SJSA1 (cell line): Measurements from ENCODE around the gene DEPDC5. TPM values are rescaled to one million over a fixed set of nuclear protein-coding genes. Genes with fewer than 3 reads are reported as not detected.
A peak's percentile ranks its signal among the peaks of the same experiment; 100 is the strongest.

ENCODE experiments used
- DNase-seq, 2 experiments: peaks; one replicate each; pipeline ENCODE4 v3.0.0-alpha.2; 2015 to 2020; ENCODE audit warnings: low spot score in 2 of 2, low read depth in 1 of 2
- H3K27ac ChIP-seq: fragments of 250-450 bp; sonication (Bioruptor Pico); 2 replicates; pipeline ENCODE4 v1.5.1; 2020; ENCODE audit warnings: mild to moderate bottlenecking, moderate library complexity
- H3K27me3 ChIP-seq: fragments of 250-450 bp; sonication (Bioruptor Pico); replicated peaks from 2 replicates; pipeline ENCODE4 v1.5.1; 2020; ENCODE audit warnings: mild to moderate bottlenecking, moderate library complexity
- H3K36me3 ChIP-seq: fragments of 250-450 bp; sonication (Bioruptor Pico); 2 replicates; pipeline ENCODE4 v1.5.1; 2020; ENCODE audit warnings: mild to moderate bottlenecking
- H3K4me1 ChIP-seq: fragments of 250-450 bp; sonication (Bioruptor Pico); replicated peaks from 2 replicates; pipeline ENCODE4 v1.6.1; 2021; ENCODE audit warnings: mild to moderate bottlenecking
- H3K4me3 ChIP-seq: fragments of 250-450 bp; sonication (Bioruptor Pico); 2 replicates; pipeline ENCODE4 v1.5.1; 2020; ENCODE audit warnings: mild to moderate bottlenecking
- H3K9me3 ChIP-seq: fragments of 250-450 bp; sonication (Bioruptor Pico); replicated peaks from 2 replicates; pipeline ENCODE4 v1.5.1; 2020; ENCODE audit warnings: mild to moderate bottlenecking
- total RNA-seq: library from RNA; depleted of rRNA; stranded (reverse); fragments of >200 nt; shearing (Covaris generic); gene quantifications from 2 replicates; pipeline ENCODE4 v1.2.3, GENCODE V29; 2014

DEPDC5 gene
- total RNA-seq, 1 experiment from 2014 or later, result 11.9 TPM

DNA sequence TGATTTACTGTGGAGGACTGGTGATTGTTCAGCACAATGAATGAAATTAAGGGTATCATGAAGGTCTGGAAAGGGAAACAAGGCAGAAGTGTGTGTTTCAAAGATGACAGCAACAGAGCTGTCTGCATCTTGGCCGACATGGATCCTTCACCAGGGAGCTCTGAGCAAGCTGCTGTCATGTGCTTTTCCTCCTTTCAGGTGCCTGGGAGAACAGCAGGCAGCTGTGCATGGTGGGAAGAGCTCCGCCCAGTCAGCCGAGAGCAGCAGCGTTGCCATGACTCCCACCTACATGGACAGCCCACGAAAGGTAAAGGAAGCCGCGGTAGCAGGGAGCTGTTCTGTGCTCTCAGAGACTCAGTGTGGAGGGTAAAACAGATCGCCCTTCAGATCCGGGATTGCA, 103.4 kb downstream of the DEPDC5 start:
- H3K9me3 ChIP-seq, result no peaks in the 10 kb centered on the region
- H3K36me3 ChIP-seq, result peaks cover 10% of the 10 kb centered on the region
- H3K27me3 ChIP-seq, result no peaks in the 10 kb centered on the region
- 0 out of 2 replicates have a peak, but pooled peaks cover 4% of the 10 kb centered on the region for H3K4me1 ChIP-seq
- DNase-seq, result no peak
- H3K4me3 ChIP-seq, result no peak overlapping the region
- no peak overlapping the region for H3K27ac ChIP-seq

DNA sequence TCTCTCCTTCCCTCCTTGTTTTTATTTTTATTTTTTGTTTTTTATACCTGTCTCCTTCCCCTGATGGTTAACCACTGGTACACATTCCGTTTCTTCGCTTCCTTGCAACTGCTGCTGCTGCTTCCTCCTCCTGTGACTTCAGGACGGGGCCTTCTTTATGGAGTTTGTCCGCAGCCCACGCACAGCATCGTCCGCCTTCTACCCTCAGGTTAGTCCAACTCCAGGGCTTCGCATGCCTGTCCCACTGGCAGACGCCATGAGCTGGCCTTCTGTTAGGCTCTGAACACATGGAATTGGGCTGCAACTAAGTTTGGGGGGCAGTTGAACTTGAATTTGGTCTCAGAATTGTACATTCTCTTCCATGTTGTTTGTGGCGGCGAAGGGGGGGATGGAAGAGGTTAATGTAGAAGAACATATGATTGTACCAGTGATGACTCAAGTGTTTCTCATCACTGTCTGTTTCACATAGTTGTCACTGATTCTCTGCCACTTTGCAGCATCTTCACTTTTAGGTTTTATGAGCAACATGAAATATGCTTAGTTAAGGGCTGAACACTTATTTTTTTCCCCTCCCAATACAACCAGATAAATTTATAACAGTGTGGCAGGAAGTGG, 107.5 kb downstream of the DEPDC5 start:
- Histone ChIP-seq H3K27me3 (no peaks in the 10 kb centered on the region), H3K9me3 (no peaks in the 10 kb centered on the region), H3K4me3 (no peak overlapping the region), H3K4me1 (0 out of 2 replicates have a peak, but pooled peaks cover 7% of the 10 kb centered on the region), H3K36me3 (peaks cover 7% of the 10 kb centered on the region), H3K27ac (no peak overlapping the region)
- DNase-seq, result no peak

DNA sequence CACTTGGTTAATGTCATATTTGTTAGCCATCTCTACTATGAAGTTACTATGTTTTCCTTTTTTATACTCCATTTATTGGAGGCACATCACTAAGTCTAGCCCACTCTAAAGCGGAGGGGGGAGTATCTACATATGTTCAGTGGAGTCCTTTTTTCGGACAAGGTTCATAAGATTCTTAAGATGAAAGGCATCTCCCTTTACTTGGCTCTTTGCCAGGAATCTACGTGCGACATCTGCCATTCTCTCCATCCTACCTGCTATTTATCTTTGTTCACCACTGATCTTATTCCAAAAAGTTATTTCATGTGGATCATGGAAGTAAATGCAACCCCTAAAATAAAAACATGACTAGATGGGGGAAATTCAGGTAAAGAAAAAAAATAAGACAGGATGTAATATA, 113.1 kb downstream of the DEPDC5 start:
- no peaks in the 10 kb centered on the region for H3K9me3 ChIP-seq
- no peak overlapping the region for H3K4me3 ChIP-seq
- peaks cover 23% of the 10 kb centered on the region for H3K4me1 ChIP-seq
- DNase-seq, result no peak
- no peaks in the 10 kb centered on the region for H3K27me3 ChIP-seq
- no peak overlapping the region for H3K27ac ChIP-seq
- peaks cover 3% of the 10 kb centered on the region; the same call in 1 of the 2 replicates for H3K36me3 ChIP-seq

- no peaks in the 10 kb centered on the region for H3K27me3 ChIP-seq
- H3K4me3 ChIP-seq, result no peak overlapping the region
- H3K9me3 ChIP-seq, result no peaks in the 10 kb centered on the region
- H3K4me1 ChIP-seq, result peaks cover 23% of the 10 kb centered on the region
- DNase-seq, result no peak
- peaks cover 7% of the 10 kb centered on the region; the same call in 1 of the 2 replicates for H3K36me3 ChIP-seq
- no peak overlapping the region for H3K27ac ChIP-seq
Measured at GRCh38 chr22:31867386-31868153, 113.8 kb downstream of the DEPDC5 start.

GRCh38 chr22:31869739-31870138, 115.9 kb downstream of the DEPDC5 start:
- H3K36me3 ChIP-seq, result peaks cover 21% of the 10 kb centered on the region
- DNase-seq, result no peak
- H3K4me3 ChIP-seq, result no peak overlapping the region
- peaks cover 23% of the 10 kb centered on the region for H3K4me1 ChIP-seq
- no peaks in the 10 kb centered on the region for H3K27me3 ChIP-seq
- no peaks in the 10 kb centered on the region for H3K9me3 ChIP-seq
- no peak overlapping the region for H3K27ac ChIP-seq

- peak; percentile 83 to 88 for DNase-seq
- peaks cover 25% of the 10 kb centered on the region for H3K36me3 ChIP-seq
- no peaks in the 10 kb centered on the region for H3K27me3 ChIP-seq
- H3K4me3 ChIP-seq, result no peak overlapping the region
- no peaks in the 10 kb centered on the region for H3K9me3 ChIP-seq
- H3K27ac ChIP-seq, result peak overlapping the region; percentile 27
- peaks cover 21% of the 10 kb centered on the region for H3K4me1 ChIP-seq
Measured at GRCh38 chr22:31870890-31871289, 117.1 kb downstream of the DEPDC5 start.

GRCh38 chr22:31871480-31871879, 117.7 kb downstream of the DEPDC5 start:
- H3K4me3 ChIP-seq, result no peak overlapping the region
- peaks cover 29% of the 10 kb centered on the region for H3K36me3 ChIP-seq
- H3K27ac ChIP-seq, result no peak overlapping the region
- H3K9me3 ChIP-seq, result no peaks in the 10 kb centered on the region
- peaks cover 20% of the 10 kb centered on the region for H3K4me1 ChIP-seq
- H3K27me3 ChIP-seq, result no peaks in the 10 kb centered on the region
- DNase-seq, result no peak

- Histone ChIP-seq H3K9me3 (no peaks in the 10 kb centered on the region), H3K27ac (no peak overlapping the region), H3K27me3 (no peaks in the 10 kb centered on the region), H3K4me1 (peaks cover 20% of the 10 kb centered on the region), H3K36me3 (peaks cover 26% of the 10 kb centered on the region), H3K4me3 (no peak overlapping the region)
- DNase-seq, result no peak
Measured at GRCh38 chr22:31872209-31872608, 118.4 kb downstream of the DEPDC5 start.

- Histone ChIP-seq H3K4me3 (no peak overlapping the region), H3K9me3 (no peaks in the 10 kb centered on the region), H3K27me3 (no peaks in the 10 kb centered on the region), H3K4me1 (peaks cover 18% of the 10 kb centered on the region), H3K27ac (no peak overlapping the region), H3K36me3 (peaks cover 29% of the 10 kb centered on the region)
- no peak for DNase-seq
Measured at GRCh38 chr22:31874821-31875220, 121.0 kb downstream of the DEPDC5 start.

DNA sequence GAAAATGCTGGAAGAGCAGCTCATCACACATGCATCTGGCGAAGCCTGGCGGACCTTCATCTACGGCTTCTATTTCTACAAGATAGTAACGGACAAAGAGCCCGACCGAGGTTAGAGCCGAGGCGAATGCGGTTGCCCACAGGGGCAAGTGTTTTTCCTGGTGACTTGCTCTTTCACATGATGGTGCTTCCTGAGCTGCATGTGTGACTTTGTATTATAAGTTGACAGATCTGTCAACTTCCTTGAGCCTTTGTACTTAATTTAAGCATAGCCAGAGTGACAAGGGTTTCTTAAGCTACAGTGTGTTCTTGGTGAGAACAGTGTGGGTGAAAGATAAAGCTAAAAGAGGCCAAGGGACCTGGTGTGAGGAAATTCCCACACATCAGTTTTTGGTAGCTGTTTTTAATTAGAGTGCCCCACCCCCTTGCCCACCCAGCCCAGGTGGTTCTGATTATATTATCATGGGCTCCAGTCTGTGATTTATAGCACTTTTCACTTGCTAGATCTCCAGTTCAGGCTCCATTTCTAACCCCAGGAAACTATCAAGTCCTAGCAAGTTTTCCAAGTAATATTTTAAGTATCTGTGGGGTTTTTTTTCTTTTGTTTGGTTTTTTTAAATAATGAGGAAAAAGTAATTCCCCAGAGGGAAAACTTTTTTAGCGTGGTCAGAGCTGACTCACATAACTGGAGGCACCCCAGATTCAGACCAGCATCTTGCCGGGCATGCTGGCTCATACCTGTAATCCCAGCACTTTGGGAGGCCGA, 122.5 kb downstream of the DEPDC5 start:
- H3K36me3 ChIP-seq, result peaks cover 29% of the 10 kb centered on the region
- H3K4me3 ChIP-seq, result no peak overlapping the region
- no peaks in the 10 kb centered on the region for H3K9me3 ChIP-seq
- no peak for DNase-seq
- no peaks in the 10 kb centered on the region for H3K27me3 ChIP-seq
- H3K27ac ChIP-seq, result no peak overlapping the region
- peaks cover 3% of the 10 kb centered on the region for H3K4me1 ChIP-seq

DNA sequence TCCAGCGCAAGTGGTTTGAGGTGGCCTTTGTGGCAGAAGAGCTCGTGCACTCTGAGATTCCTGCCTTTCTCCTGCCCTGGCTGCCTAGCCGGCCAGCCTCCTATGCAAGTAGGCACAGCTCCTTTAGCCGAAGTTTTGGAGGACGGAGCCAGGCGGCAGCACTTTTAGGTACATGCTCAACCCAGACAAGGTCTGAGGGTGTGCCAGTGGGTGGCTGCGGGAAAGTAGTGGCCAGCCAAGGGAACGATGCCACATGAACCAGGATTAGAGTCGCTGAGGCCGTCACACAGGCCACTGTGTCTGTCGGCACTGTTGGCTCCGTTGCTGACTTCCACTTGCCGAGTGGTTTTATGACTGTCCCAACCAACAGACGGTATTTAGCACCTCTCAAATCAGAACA, 125.8 kb downstream of the DEPDC5 start:
- Histone ChIP-seq H3K27me3 (no peaks in the 10 kb centered on the region), H3K4me1 (no peaks in the 10 kb centered on the region), H3K36me3 (peaks cover 12% of the 10 kb centered on the region), H3K4me3 (no peak overlapping the region), H3K9me3 (no peaks in the 10 kb centered on the region), H3K27ac (no peak overlapping the region)
- no peak for DNase-seq

GRCh38 chr22:31881200-31881599, 127.4 kb downstream of the DEPDC5 start:
- Histone ChIP-seq H3K9me3 (no peaks in the 10 kb centered on the region), H3K36me3 (peaks cover 4% of the 10 kb centered on the region), H3K4me1 (no peaks in the 10 kb centered on the region), H3K4me3 (no peak overlapping the region), H3K27ac (no peak overlapping the region), H3K27me3 (no peaks in the 10 kb centered on the region)
- no peak for DNase-seq

DNA sequence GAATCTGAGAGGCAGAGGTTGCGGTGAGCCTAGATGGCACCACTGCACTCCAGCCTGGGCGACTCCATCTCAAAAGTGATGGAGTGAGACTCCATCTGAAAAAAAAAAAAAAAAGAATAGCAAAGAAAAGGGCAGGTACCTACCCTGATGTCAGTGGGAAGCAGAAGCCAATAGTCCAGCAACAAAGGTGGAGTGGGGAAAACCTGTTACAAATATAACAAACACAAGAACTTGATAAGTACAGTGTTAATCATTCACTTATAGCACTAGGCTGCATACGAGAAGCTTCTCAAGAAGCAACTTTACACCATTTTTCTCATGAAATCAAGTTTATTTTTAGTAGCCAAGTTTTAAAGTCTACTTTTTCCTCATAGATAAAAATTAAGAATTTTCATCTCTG, 128.0 kb downstream of the DEPDC5 start:
- Histone ChIP-seq H3K9me3 (no peaks in the 10 kb centered on the region), H3K4me3 (no peak overlapping the region), H3K36me3 (peaks cover 3% of the 10 kb centered on the region), H3K4me1 (no peaks in the 10 kb centered on the region), H3K27me3 (no peaks in the 10 kb centered on the region), H3K27ac (no peak overlapping the region)
- no peak for DNase-seq

GRCh38 chr22:31882971-31883370, 129.2 kb downstream of the DEPDC5 start:
- Histone ChIP-seq H3K27ac (no peak overlapping the region), H3K4me1 (no peaks in the 10 kb centered on the region), H3K9me3 (no peaks in the 10 kb centered on the region), H3K36me3 (peaks cover 3% of the 10 kb centered on the region), H3K27me3 (no peaks in the 10 kb centered on the region), H3K4me3 (no peak overlapping the region)
- no peak for DNase-seq
